NCI-H510A treated with DMSO at 0.1 percent for 48 hours (cell line): Measurements from ENCODE around the gene MLIP.
"Not testable (repeated sequence)": the region's sequence is repeated elsewhere in the genome, so short reads cannot be mapped to it uniquely, and the experiment has no call there.

Experiments used
- DNase-seq: peaks from one replicate; lab custom pipeline; 2025; lab: John Stamatoyannopoulos, UW

MLIP gene

GRCh38 chr6:54111341-54112045 is at the start of gene MLIP:
MLIP (plus strand) TSS chr6:54111443; CDS start chr6:54111480, 37 bp downstream.
- no peak for DNase-seq

- no peak for DNase-seq
Measured at GRCh38 chr6:54063228-54063539, 48.1 kb upstream of the MLIP start.

- DNase-seq: no peak
Measured at GRCh38 chr6:54068694-54069093, 42.5 kb upstream of the MLIP start.

- no peak for DNase-seq
Measured at GRCh38 chr6:54070025-54070424, 41.2 kb upstream of the MLIP start.

- no peak for DNase-seq
Measured at GRCh38 chr6:54071821-54072340, 39.4 kb upstream of the MLIP start.

- DNase-seq: no peak
Measured at GRCh38 chr6:54072635-54073313, 38.5 kb upstream of the MLIP start.

GRCh38 chr6:54073487-54073886 is 37.8 kb upstream of the MLIP start:
- no peak for DNase-seq

GRCh38 chr6:54074109-54074508 is 37.1 kb upstream of the MLIP start:
- DNase-seq: no peak

- DNase-seq: no peak
Measured at GRCh38 chr6:54074578-54075195, 36.6 kb upstream of the MLIP start.

GRCh38 chr6:54076159-54076789 is 35.0 kb upstream of the MLIP start:
- DNase-seq: no peak

- DNase-seq: not testable (repeated sequence)
Measured at GRCh38 chr6:54081499-54081898, 29.7 kb upstream of the MLIP start.

- peak; percentile 78 for DNase-seq
Measured at GRCh38 chr6:54083287-54083686, 28.0 kb upstream of the MLIP start.

- peak; percentile 36 for DNase-seq
Measured at GRCh38 chr6:54084231-54084630, 27.0 kb upstream of the MLIP start.

- DNase-seq: no peak
Measured at GRCh38 chr6:54085047-54085446, 26.2 kb upstream of the MLIP start.

GRCh38 chr6:54085541-54085940 is 25.7 kb upstream of the MLIP start:
- DNase-seq: peak; percentile 26

GRCh38 chr6:54086439-54086838 is 24.8 kb upstream of the MLIP start:
- DNase-seq: no peak

GRCh38 chr6:54087721-54088120 is 23.5 kb upstream of the MLIP start:
- DNase-seq: no peak

GRCh38 chr6:54093326-54093948 is 17.8 kb upstream of the MLIP start:
- DNase-seq: no peak

GRCh38 chr6:54094293-54094692 is 16.9 kb upstream of the MLIP start:
- DNase-seq: no peak

- DNase-seq: no peak
Measured at GRCh38 chr6:54094786-54095185, 16.5 kb upstream of the MLIP start.

- DNase-seq: no peak
Measured at GRCh38 chr6:54095723-54096122, 15.5 kb upstream of the MLIP start.

GRCh38 chr6:54096811-54097210 is 14.4 kb upstream of the MLIP start:
- DNase-seq: no peak
